A673 (cell line): ENCODE results near the gene NANS.

ENCODE experiments used
- EZH2 ChIP-seq: fragments of 200-600 bp; sonication (generic); IDR thresholded peaks from 2 replicates; pipeline ENCODE4 v1.6.1; 2017; ENCODE audit warnings: borderline replicate concordance, low read depth, mild to moderate bottlenecking, mixed read lengths, antibody characterized with exemption, low read length; ENCODE audit not compliant: poor library complexity, severe bottlenecking
- TF ChIP-seq, protein P1 (sequence below): fragments of 300-800, 200-600 bp; sonication (generic); conservative IDR thresholded peaks from 2 replicates; pipeline ENCODE4 v1.5.1; 2017; ENCODE audit warnings: low read depth, mild to moderate bottlenecking, antibody characterized with exemption, low read length, moderate library complexity, mixed read lengths

DNA sequence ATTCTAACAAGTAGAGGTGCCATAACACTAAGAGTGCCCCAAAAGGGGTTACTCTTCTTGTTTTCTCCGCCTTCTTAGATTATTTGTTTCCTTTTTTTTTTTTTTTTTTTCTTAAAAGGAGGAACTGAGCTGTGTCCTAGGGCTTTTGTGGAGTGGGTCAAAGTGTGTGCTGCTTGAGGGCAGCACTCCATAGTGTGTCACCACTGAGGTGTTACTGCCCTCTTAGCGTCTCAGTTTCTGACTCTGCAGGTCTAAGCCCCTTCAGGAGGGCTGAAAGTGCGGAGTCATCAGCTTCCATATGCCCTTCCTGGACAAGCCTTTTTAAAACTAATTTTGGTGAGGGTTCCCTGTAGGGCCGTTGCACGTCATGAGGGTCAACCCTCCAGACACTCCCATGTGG is 12.6 kb upstream of the NANS start:
- TF ChIP-seq, protein P1, sequence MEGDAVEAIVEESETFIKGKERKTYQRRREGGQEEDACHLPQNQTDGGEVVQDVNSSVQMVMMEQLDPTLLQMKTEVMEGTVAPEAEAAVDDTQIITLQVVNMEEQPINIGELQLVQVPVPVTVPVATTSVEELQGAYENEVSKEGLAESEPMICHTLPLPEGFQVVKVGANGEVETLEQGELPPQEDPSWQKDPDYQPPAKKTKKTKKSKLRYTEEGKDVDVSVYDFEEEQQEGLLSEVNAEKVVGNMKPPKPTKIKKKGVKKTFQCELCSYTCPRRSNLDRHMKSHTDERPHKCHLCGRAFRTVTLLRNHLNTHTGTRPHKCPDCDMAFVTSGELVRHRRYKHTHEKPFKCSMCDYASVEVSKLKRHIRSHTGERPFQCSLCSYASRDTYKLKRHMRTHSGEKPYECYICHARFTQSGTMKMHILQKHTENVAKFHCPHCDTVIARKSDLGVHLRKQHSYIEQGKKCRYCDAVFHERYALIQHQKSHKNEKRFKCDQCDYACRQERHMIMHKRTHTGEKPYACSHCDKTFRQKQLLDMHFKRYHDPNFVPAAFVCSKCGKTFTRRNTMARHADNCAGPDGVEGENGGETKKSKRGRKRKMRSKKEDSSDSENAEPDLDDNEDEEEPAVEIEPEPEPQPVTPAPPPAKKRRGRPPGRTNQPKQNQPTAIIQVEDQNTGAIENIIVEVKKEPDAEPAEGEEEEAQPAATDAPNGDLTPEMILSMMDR = no peak
- TF ChIP-seq EZH2 = no peak
